HL-60 (cell line): Measurements from ENCODE around the gene WDR59.

Experiments
- DNase-seq, 2 experiments: peaks; one replicate each; pipeline ENCODE4 v3.0.0-alpha.2; 2010 to 2020; ENCODE audit warnings: low read depth in 1 of 2, low spot score in 1 of 2
- H3K27ac ChIP-seq: fragments of 250-450 bp; sonication (Bioruptor Pico); replicated peaks from 2 replicates; pipeline ENCODE4 v1.5.1; 2020; ENCODE audit warnings: mild to moderate bottlenecking, moderate library complexity
- H3K27me3 ChIP-seq: fragments of 250-450 bp; sonication (Bioruptor Pico); 2 replicates; pipeline ENCODE4 v1.5.1; 2021; ENCODE audit warnings: mild to moderate bottlenecking, moderate library complexity; ENCODE audit not compliant: insufficient read depth, poor library complexity, severe bottlenecking
- H3K4me3 ChIP-seq: replicated peaks from 2 replicates; pipeline ENCODE4 v1.5.1; 2011; ENCODE audit warnings: mild to moderate bottlenecking, control low read depth, low read length; ENCODE audit not compliant: insufficient read depth
- GABPA ChIP-seq: IDR thresholded peaks from 2 replicates; pipeline ENCODE4 v1.6.1; 2012; ENCODE audit warnings: low read depth
- POLR2AphosphoS5 ChIP-seq: IDR thresholded peaks from 2 replicates; pipeline ENCODE4 v1.6.1; 2012; ENCODE audit warnings: low read depth
- SPI1 ChIP-seq: IDR thresholded peaks from 2 replicates; pipeline ENCODE4 v1.6.1; 2012; ENCODE audit warnings: low read depth, mild to moderate bottlenecking, borderline replicate concordance
- TF ChIP-seq, protein P1 (sequence below): IDR thresholded peaks from 2 replicates; pipeline ENCODE4 v1.6.1; 2012; ENCODE audit warnings: low read depth; ENCODE audit not compliant: insufficient replicate concordance
- TF ChIP-seq, protein P2 (sequence below): IDR thresholded peaks from one replicate; pipeline ENCODE4 v1.5.1; 2011; ENCODE audit warnings: low read length, control low read depth, inconsistent platforms; ENCODE audit not compliant: insufficient read depth

The WDR59 gene

DNA sequence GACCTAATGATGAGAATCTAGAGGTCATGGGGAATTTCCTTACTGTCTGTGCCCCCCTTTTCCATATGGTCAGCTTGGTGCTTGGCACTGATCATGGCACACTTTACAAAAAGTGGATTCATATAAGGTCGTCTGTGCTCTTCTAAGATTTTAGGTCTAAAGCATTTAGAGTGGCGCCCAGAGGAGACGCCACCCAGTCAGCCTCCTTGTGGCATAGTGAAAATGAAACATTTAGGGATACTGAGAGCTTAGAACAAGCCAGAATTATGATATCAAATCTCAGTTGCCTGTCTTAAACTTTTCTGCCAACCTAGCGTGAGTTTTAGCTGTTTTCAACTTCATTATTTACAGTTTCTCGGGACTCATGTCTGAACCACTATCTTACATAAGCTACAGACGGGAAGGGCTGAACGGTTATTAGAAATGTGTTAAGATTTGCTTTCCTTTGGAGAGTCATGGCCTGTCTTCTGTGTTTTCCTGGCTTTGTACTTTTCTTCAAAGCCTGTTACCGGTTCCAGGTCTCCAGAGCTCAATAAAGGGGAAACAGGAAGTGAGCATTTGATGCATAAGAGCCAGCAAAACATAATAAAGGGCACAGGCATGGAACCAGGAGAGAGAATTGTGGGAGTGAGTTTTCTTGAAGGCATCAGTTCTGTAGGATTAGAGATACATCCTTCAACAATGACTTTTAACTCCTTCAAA lies 27.6 kb upstream of the WDR59 start:
- Histone ChIP-seq H3K4me3 (no peak overlapping the region), H3K27ac (no peak overlapping the region), H3K27me3 (no peaks in the 10 kb centered on the region)
- DNase-seq: no peak
- TF ChIP-seq SPI1 (peak; percentile 80), POLR2AphosphoS5 (no peak)

- Histone ChIP-seq H3K4me3 (no peak overlapping the region), H3K27ac (no peak overlapping the region), H3K27me3 (no peaks in the 10 kb centered on the region)
- DNase-seq: no peak
- TF ChIP-seq, protein P1, sequence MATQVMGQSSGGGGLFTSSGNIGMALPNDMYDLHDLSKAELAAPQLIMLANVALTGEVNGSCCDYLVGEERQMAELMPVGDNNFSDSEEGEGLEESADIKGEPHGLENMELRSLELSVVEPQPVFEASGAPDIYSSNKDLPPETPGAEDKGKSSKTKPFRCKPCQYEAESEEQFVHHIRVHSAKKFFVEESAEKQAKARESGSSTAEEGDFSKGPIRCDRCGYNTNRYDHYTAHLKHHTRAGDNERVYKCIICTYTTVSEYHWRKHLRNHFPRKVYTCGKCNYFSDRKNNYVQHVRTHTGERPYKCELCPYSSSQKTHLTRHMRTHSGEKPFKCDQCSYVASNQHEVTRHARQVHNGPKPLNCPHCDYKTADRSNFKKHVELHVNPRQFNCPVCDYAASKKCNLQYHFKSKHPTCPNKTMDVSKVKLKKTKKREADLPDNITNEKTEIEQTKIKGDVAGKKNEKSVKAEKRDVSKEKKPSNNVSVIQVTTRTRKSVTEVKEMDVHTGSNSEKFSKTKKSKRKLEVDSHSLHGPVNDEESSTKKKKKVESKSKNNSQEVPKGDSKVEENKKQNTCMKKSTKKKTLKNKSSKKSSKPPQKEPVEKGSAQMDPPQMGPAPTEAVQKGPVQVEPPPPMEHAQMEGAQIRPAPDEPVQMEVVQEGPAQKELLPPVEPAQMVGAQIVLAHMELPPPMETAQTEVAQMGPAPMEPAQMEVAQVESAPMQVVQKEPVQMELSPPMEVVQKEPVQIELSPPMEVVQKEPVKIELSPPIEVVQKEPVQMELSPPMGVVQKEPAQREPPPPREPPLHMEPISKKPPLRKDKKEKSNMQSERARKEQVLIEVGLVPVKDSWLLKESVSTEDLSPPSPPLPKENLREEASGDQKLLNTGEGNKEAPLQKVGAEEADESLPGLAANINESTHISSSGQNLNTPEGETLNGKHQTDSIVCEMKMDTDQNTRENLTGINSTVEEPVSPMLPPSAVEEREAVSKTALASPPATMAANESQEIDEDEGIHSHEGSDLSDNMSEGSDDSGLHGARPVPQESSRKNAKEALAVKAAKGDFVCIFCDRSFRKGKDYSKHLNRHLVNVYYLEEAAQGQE: no peak
- no peak for TF ChIP-seq GABPA
- no peak for TF ChIP-seq SPI1
- no peak for TF ChIP-seq POLR2AphosphoS5
- TF ChIP-seq, protein P2, sequence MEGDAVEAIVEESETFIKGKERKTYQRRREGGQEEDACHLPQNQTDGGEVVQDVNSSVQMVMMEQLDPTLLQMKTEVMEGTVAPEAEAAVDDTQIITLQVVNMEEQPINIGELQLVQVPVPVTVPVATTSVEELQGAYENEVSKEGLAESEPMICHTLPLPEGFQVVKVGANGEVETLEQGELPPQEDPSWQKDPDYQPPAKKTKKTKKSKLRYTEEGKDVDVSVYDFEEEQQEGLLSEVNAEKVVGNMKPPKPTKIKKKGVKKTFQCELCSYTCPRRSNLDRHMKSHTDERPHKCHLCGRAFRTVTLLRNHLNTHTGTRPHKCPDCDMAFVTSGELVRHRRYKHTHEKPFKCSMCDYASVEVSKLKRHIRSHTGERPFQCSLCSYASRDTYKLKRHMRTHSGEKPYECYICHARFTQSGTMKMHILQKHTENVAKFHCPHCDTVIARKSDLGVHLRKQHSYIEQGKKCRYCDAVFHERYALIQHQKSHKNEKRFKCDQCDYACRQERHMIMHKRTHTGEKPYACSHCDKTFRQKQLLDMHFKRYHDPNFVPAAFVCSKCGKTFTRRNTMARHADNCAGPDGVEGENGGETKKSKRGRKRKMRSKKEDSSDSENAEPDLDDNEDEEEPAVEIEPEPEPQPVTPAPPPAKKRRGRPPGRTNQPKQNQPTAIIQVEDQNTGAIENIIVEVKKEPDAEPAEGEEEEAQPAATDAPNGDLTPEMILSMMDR: no peak
Observed at GRCh38 chr16:75011634-75012307, 26.8 kb upstream of the WDR59 start.

DNA sequence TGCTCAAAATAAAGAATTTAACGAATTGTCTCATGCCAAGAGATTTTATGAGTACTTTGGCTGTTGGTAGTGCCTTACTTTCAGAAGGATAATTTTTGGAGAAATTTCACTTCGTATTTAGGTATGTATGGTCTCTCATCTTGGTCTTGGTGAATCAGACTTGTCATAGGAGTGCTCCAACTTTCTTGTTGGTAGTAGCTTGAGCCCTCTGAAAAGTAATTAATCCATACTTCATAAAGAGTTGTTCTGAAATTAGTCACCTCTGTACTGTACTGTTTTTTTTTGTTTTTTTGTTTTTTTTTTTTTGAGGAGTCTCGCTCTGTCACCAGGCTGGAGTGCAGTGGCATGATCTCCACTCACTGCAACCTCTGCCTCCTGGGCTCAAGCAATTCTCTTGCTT lies 25.5 kb upstream of the WDR59 start:
- Histone ChIP-seq H3K27me3 (no peaks in the 10 kb centered on the region), H3K27ac (no peak overlapping the region), H3K4me3 (no peak overlapping the region)
- no peak for DNase-seq
- no peak for TF ChIP-seq GABPA
- TF ChIP-seq, protein P1: no peak
- TF ChIP-seq POLR2AphosphoS5: no peak
- no peak for TF ChIP-seq SPI1
- TF ChIP-seq, protein P2: no peak

DNA sequence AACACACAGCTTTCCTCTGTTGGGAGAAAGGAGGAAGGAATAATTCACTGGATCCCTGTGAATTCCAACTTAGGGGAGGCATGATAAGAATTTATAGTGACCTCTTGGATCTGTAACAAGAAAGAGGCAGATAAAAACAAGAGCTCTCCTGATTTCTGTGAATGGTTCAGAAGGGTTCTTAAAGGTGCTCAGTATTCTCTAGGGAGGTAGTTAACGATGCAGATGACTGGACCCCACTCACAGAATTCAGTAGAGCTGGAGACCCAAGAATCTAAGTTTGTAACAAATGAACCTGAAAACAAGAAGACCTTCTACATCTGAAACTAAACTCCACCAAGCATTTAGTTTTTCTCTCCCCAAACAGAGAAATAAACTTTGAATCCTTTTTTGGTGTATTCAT lies 22.5 kb upstream of the WDR59 start:
- Histone ChIP-seq H3K27ac (no peak overlapping the region), H3K4me3 (no peak overlapping the region), H3K27me3 (no peaks in the 10 kb centered on the region)
- TF ChIP-seq, protein P1: no peak
- TF ChIP-seq GABPA: no peak
- TF ChIP-seq, protein P2: no peak
- no peak for TF ChIP-seq SPI1
- no peak for TF ChIP-seq POLR2AphosphoS5
- DNase-seq: no peak
